Measurements from ENCODE around the gene ANKS1A.
"Not testable (repeated sequence)": the region's sequence is repeated elsewhere in the genome, so short reads cannot be mapped to it uniquely, and the experiment has no call there.

The ANKS1A gene

DNA sequence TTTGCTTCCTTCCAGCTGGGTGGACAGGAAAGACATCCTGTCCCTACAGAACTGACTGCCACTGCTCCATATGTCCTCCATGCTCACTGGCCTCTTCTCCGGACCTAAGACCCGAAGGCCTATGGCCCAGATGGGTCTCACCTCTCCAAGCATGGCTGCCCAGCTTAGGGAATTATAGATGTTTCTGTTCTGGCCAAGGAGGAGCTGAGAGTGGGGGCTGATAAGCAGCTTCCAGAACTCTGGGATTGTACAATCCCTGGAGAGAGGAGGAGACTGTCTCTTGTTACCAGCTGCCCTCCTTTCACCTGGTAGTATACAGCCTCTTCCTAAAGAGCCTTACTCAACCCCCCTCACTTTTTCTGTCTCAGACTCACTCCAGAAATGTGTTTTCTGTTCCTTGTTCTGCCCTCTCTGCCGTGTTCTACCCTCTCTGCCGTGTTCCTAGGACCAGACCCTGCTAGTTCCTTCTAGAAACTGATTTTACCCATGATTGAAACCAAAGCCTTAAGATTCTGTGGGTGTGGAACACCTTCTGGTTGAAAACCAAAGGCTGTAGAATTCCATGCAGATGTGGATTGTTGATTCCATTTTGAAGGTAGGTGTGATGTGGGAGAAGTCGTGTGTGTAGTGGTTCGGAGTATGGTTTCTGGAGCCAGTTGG, 28.7 kb downstream of the ANKS1A start:
- DNase-seq (ENCODE audit: low spot score): no peak

DNA sequence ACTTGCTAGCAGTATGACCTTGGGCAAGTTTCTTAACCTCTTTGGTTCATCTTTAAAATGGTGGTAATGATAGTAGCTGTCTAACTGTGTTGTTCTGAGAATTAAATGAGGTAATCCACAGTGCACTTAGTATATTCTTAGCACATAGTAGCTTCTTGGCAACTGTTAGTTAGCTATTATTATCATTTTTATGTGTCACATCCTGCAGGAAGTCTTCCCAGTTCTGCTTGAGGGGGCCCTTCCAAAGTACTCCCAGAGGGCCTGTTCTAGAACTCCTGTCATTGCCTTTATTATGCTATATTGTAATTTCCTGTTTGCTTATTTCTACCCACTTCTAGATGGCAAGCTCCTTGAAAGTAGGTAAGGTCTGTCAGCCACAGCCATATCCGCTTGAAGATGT, 30.6 kb downstream of the ANKS1A start:
- DNase-seq (ENCODE audit: low spot score): no peak

DNA sequence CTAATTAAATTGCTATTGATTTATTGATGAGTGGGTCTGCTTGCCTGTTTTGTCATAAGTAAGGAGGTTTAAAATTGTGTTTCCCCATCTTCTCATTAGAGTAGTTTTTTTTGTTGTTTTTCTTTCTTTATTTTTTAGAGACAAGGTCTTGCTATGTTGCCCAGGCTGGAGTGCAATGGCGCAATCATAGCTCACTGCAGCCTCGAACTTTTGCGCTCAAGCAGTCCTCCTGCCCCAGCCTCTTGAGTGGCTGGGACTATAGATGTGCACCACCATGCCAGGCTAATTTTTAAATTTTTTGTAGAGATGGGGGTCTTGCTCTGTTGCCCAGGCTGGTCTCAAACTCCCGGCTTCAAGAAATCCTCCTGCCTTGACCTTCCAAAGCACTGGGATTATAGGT, 31.0 kb downstream of the ANKS1A start:
- DNase-seq (ENCODE audit: low spot score): no peak

DNA sequence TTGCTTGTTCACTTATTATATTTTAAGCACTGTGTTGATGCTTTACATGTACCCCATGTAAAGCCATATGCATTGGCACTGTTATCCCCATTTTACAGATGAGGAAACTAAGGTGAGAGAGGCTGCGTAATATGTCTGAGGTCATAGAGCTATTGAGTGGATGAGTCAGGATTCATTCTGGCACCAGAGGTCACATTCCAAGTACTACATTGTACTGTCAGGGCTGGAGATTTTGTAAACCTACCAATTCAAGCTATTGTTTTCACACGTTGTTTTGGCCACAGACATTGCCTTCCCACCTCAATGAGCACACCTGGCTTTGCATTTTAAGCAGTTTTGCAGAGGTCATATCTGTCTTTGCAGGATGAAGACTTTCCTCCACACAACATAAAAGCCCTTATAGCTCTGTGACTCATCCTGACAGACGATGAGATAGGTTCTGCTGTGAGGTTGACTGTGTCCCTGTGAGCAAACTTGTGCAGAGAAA, 33.2 kb downstream of the ANKS1A start:
- DNase-seq (ENCODE audit: low spot score): no peak

DNA sequence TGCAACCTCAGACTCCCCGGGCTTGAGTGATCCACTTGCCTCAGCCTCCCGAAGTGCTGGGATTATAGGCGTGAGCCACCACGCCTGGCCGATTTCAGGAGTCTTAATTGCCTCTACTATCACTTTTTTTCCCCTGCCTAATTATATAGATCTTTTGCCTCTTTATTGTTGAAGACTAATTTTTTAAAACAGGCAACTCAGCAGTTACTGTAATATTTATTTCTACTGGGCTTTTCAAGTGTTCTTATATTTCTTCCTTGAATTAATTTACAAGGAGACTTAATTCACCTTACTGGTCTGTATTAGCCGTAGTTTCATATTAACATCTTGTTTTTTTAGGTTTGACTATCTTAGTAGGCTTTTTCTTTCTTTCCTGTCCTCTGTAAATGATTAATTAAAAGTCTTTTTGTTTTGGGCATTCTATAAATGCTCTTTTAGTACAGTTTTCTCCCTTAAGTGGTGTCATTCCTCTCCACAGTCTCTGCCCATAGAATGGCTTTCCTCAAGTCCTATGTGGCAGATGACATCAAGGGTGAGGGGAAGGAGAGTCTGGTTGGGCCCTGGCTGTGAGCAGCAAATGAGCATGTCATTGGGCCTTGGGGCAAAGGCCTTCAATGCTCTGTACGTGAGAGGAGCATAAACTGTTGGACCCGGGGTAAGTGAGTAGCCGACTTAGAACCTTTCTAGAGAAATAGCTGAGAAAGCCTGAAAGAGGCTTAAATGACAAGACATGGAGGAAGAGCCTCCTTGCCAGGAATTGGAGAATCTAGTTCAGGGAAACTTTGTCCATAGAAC, 36.0 kb downstream of the ANKS1A start:
- DNase-seq (ENCODE audit: low spot score): no peak

DNA sequence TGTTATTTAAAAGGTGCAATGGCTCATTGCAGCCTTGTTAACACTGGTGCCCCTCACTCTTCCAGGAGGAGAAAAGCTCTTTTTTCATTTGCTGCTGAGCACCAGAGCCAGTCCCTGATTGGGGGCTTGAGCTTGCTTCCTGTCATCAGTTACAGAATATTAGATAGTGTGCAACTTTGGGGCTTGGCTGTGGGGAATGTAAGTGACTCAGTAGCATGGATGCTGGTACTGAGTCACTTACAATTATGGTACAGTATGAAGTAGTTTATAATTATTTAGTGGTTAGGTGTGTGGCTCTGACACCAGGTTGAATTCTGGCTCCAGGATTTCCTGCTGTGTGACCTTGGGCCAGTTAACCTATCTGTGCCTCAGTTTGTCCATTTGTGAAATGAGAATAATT, 37.6 kb downstream of the ANKS1A start:
- DNase-seq (ENCODE audit: low spot score): no peak

DNA sequence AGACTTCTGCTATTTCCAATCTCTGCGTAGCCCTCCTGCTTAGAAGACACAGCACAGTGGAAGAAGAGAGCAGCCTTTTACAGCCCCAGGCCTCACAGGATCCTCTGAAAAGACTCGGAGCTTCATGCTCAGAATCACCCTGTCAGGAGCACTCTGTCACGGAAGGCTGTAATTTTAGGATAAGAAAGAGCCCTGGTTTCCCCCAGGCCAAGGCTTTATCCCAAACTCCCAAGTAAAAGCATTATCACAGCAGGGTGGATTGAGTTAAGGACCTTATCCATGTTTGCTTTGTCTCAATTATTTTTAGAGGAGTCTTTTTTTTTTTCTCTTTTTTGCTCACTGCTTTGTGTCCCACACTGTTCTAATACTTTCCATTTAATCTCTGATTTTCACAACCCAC, 39.2 kb downstream of the ANKS1A start:
- DNase-seq (ENCODE audit: low spot score): no peak

DNA sequence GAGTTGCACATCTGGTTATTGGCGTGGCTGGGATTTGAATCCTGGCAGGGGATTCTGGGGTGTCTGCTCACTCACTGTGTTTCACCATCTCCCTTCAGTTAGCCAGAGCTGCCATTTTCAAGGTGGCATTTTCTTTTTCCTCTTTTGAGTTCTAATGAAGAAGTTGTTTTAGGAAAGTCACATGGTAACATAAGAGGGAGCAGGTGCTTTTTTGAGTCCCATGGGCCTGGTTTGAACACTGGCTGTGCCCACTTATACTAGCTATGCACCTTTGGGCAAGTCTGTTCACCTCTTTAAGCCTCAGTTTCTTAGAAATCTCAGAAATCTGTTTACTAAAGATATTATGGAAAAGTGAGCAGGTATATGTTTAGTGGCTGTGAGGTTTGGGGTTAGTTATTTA, 39.6 kb downstream of the ANKS1A start:
- no peak for DNase-seq (ENCODE audit: low spot score)

DNA sequence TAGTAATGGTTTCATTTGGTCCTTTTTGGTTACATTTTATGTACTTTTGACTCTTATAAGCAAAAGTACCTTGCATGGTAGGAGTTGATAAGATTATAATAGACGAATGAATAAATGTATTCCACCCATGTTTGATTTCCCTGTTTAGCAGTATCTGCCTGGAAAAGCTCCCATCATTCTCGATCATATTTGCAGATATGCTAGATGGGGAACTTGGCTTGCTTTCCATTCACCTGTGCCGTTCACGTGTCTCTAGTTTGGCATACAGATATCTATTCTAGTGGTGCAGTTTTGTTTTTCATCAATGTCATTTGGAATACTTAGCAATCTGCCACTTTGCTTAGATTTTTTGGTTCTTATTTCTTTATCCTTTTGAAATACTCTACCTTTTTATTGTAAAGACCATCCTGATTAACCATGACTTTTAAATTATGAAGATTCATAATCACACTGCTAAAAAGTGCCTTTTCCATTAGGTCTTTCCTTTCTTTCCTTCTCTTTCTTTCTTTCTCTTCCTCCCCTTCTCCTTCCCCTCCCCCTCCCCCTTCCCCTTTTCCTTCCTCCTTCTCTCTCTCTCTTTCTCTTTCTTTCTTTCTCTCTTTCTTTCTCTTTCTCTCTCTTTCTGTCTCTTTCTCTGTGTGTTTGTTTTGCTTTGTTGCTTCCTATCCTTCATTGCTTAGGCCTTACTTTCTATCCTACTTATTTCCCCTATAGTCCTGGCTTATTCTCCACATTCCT, 40.4 kb downstream of the ANKS1A start:
- DNase-seq (ENCODE audit: low spot score): no peak

DNA sequence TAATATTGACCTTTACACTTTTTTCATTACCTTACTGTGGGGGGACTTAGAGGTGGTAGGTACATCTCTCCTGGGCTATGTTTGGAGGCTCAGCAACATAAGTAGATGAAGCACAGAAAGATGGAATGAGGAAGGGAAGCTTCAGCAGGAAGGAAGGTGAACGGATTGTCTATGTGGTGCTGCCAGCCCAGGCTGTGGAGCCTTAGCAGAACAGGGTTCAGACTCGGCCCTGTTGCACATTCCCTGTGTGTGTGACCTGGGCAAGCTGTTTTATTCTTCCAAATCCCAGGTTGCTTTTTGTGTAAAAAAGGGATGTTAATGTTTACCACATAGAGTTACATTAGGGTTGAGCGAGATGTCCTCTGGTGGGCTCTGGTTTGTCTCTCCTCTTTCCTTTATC, 41.2 kb downstream of the ANKS1A start:
- DNase-seq (ENCODE audit: low spot score): no peak

DNA sequence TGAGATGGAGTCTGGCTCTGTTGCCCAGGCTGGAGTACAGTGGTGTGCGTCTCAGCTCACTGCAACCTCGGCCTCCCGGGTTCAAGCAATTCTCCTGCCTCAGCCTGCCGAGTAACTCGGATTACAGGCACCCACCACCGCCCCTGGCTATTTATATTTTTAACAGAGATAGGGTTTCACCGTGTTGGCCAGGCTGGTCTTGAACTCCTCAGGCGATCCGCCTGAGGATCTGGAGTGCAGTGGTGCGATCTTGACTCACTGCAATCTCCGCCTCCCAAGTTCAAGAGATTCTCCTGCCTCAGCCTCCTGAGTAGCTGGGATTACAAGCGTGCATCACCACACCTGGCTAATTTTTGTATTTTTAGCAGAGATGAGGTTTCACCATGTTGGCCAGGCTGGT, 43.1 kb downstream of the ANKS1A start:
- not testable (repeated sequence) for DNase-seq (ENCODE audit: low spot score)

DNA sequence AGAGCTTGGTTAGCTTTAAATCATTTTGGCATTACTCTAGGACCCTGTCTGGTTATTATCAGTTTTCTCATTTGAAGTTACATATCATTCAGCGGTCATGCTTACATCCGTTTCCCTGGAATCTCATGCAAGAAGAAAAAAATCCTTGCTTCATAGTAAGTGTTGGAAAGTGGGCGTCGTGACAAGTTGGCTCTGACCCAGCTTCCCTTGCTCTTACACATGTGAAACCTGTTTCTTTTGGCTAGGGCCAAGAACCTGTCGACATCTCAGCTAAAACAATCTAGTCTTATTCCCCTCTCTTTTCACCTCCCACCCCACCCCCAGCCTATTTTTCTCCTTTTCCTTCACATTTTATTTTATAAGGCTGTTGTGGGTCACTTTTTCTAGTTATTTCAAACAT, 45.5 kb downstream of the ANKS1A start:
- DNase-seq (ENCODE audit: low spot score): no peak

DNA sequence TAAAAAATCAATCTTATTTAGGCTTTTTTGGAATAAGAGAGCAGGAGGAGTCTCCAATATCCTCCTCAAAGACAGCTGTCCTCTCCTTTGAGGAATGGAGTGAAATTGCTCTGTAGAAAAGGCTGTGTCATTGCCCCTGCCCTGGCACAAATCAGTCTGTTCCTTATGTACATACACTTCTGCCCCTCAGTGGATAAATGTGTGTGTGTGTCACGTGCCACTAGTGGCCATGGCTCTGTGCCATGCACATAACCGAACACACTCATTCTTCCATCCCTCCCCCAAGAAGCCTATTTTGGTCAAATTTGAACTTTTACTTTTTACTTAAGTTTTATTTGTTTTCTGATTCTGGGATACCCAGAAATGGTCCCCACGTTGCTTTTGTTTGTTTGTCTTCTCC, 49.2 kb downstream of the ANKS1A start:
- no peak for DNase-seq (ENCODE audit: low spot score)

DNA sequence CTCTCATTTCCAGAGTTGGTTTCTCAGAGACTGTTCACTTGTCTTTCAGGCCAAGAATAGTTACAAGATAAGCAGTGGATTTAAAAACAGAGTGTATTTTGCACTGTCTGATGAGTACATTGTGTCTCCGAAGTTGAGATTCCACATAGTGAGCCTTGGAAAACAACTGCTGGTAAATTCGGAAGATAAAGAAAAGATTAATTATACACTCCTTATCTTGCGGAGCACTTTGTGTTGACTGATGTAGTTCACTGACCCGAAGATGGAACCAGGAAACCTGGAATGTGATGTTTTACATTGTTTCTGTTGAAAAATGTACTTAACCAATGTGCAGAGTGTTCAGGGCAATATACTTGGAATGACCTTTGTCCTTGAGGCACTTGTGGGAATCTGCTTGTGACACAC, 51.0 kb downstream of the ANKS1A start:
- no peak for DNase-seq (ENCODE audit: low spot score)

DNA sequence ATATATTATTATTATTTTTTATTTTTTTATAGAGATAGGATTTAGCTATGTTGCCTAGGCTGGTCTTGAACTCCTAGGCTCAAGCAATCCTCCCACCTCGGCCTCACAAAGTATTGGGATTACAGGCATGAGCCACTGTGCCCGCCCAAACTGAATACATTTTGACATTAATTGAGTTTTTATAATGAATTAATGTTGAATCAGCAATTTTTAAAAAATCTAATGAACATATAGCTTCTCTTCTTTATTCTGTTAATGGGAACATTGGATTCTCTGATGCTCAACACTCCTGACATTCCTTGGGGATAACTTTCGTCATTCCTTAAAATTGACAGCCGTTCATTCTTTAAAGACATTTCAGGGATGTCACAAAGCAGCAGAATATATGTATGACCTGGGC, 52.4 kb downstream of the ANKS1A start:
- DNase-seq (ENCODE audit: low spot score): no peak

DNA sequence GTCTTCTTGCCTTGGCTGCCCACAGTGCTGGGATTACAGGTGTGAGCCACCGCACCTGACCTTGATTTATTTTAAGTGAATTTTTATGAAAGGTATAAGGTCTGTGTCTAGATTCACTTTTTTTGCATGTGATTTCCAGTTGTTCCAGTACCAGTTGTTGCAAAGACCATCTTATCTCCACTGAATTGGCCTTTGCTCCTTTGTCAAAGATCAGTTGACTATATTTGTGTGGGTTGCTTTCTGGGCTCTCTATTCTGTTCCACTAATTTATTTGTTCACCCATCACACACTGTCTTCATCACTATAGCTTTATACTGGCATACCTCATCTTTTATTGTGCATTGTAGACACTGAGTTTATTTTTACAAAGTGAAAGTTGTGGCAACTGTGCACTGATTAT, 56.3 kb downstream of the ANKS1A start:
- DNase-seq (ENCODE audit: low spot score): no peak

DNA sequence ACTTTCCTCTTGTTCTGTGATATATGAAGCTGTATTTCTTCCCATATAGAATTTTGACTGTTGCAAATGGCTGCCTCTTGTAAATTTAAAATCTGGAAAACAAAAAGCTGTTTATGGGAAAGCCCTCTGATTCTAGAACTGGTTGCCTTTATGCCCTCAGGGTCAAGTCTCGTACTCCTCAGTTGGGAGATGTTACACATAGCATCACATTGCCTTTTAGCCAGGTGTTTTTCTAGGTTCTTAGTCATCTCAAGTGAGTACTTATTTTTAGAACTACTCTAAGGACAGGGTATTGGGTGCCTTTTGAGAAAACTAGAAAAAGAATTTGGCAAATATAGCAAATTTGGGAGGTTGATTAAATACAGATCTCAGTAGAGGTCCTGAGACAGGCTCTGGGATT, 58.5 kb downstream of the ANKS1A start:
- DNase-seq (ENCODE audit: low spot score): no peak

DNA sequence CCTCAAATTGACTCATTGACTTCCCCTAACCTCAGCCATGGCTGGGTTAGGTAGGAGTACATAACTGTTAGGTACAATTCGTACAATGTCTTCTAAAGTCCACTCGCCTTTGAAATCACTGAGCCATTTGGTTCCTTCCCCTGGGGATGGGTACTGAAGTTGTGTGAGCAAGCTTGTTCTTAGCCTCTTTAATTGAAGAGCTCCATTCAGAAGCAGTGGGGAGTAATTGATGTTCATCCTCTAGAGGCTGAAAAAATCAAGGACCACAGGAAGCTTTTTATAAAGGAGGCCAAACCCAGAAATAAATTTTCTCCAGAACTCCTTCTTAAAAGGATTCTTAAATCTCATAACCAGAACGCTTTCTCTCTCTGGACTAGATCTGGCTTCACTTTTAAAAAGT, 60.6 kb downstream of the ANKS1A start:
- no peak for DNase-seq (ENCODE audit: low spot score)

DNA sequence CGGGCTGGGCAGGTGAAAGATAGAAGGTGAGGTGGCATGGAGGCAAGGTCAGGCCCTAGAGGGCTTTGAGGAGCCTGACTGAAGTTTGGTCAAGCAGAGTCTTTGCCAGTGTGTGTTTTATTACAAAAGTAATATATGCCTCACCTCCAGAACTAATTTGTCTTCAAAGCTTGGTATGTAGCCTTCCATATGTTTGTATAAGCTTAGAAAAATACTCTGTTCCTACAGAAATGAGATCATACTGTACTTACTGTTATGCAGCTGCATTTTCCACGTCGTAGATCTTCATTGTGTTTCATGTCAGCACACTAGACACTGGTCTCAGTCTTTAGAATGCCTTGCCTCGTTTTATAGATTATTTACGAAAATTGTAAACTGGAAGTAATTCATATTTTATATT, 61.8 kb downstream of the ANKS1A start:
- DNase-seq (ENCODE audit: low spot score): no peak

DNA sequence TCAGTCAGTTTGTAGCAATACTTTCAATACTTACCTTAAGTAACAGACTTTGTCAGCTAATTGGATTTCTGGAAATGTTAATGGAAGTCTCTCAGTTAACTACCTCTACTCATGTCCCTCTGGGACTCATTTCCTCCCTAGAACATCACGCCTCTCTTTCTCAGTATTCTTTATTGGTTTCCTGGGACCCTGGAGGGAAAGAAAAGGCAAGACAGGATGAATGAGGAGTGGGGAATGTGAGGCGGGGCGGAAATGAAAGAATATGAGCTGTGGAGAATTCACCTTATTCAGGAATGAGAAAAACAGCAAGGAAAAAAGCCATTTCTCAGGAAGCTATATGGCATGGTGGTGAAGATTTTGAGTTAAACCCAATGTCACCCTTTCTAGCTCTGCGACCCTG, 62.7 kb downstream of the ANKS1A start:
- no peak for DNase-seq (ENCODE audit: low spot score)

DNA sequence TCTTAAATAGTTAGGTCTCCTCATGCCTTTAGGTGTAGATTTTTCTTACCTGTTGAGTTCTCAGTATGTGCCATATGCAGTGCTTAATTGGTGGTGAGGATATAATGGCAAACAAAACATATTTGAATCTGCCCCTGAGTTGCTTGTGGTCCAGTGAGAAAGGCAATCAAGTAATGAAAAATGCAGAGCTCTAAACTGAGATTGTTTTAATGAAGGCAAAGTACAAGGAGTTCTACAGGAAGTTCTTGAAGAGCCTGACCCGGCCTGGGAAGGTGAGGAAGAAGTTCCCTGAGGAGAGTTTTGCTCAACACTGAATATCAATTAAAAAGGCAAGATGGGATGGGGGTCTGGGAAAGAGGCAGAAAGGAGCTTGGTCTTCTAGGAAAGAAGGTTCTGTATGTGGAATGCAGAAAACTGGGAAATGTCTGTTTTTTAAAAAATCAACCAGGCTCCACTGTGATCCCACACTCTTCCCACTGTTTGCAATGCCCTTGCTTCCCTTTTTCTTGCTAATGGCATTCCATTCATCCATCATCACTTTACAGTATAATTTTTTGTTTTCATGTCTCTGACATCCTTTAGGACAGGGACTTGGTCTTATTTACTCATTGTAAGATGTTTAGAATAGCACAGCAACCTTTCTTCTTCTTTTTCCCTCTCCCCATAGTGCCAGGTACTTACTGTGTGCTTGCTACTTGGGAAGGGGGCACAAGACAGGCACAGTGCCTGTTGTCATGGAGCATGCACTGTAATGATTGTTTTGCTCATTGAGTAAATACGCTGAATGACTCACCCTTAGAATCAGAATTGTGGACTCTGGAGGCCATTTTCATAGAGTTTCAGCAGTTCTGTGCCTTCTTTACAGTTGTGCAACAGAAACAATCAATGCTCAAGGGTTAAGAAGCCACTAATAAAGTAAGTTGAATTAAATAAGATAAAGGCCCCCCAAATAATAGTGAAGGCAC, 64.3 kb downstream of the ANKS1A start:
- no peak for DNase-seq (ENCODE audit: low spot score)

Measured in SK-N-DZ (cell line).